ENCODE results near the gene SNAPC5.

Gene SNAPC5

DNA sequence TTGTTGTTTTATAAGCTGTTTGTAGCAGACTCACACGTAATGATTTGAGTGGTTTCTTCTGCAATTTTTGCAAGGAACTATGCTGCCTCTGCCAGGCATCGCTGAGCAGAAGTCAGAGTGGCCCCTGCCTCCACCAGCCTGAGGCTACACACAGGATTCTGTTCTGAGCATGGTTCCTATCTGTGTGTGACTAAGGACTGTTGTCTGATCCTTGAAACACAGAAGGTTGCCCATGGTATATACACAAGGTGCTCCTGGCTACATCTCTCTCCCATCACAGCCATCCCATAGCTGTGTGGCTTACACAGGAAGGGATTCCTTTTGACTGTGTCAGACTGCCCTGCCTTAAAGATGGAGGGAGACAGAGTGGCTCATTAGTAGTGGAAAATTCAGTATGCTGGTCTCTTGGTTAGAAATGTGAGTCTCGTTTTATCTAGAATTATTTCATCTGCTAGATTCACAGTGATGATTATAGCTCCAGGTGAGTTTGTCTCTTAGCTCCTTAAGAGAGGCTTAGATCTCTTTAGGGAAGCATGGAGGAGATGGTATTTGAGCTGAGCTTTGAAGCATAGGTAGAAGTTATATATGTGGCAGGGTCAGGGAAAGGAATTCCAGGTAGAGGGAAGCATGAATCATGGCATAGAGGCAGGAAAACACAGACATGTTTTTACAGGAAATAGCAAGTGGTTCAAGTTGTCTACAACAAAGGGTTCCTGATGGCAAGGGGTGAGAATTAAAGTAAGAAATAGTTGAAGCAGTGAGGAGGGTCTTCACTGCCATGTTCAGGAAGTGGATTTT, 37.5 kb downstream of the SNAPC5 start:
- no peak for TF ChIP-seq Cebpa-rat (IDR thresholded peaks at IDR 0.05)
- H3K27ac ChIP-seq, result no peak overlapping the region
- no peak overlapping the region for H3K4me2 ChIP-seq
- no peak overlapping the region for H3K9ac ChIP-seq
- H3K4me1 ChIP-seq, result no peaks in the 10 kb centered on the region
- H3K36me3 ChIP-seq, result peaks cover 29% of the 10 kb centered on the region
- H4K20me1 ChIP-seq, result no peaks in the 10 kb centered on the region
- H3K4me3 ChIP-seq, result no peak overlapping the region
- no peaks in the 10 kb centered on the region for H3K9me3 ChIP-seq
- H3K27me3 ChIP-seq, result no peaks in the 10 kb centered on the region

DNA sequence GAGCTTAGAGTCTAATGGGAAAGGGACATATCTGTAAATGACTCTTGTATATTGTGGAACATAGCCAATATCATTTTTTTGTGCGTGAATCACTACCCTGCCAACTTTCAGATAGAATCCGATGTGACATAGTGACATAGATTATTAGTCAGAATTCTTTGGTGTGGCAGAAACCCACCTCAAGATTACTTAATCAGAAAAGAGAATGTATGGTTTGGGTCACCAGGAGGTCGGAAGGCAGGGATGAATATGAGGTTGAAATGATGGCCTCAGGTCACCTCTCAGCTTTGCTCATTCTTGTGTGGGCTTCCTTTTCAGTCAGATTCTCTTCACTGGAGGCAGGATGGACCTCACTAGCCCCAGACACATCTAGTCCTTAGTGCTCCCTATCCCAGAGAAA, 41.4 kb downstream of the SNAPC5 start:
- Histone ChIP-seq H3K4me2 (no peak overlapping the region), H3K27ac (no peak overlapping the region), H3K9me3 (no peaks in the 10 kb centered on the region), H3K36me3 (peaks cover 29% of the 10 kb centered on the region), H3K4me1 (no peaks in the 10 kb centered on the region), H3K4me3 (no peak overlapping the region), H3K9ac (no peak overlapping the region), H4K20me1 (no peaks in the 10 kb centered on the region), H3K27me3 (no peaks in the 10 kb centered on the region)
- TF ChIP-seq Cebpa-rat (IDR thresholded peaks at IDR 0.05), result no peak

DNA sequence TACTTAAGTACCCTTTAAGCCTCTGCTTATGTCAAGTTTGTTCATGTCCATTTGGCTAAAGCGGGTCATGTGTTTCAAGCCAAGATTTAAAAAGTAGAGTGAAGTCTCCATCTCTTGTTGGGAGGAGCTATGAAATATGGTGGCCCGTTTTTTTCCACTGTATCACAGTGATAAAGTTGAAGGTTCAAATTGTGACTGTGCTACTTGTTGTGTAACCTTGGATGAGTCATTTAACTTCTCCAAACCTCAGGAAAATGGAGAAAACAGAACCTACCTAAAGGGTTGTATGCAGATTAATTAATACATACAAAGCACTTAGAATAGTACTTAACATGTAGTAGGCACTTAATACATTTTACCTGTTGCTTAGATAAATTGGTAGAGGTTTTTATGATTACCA, 43.4 kb downstream of the SNAPC5 start:
- no peaks in the 10 kb centered on the region for H3K27me3 ChIP-seq
- no peaks in the 10 kb centered on the region for H4K20me1 ChIP-seq
- H3K4me1 ChIP-seq, result no peaks in the 10 kb centered on the region
- no peak overlapping the region for H3K4me2 ChIP-seq
- no peak overlapping the region for H3K4me3 ChIP-seq
- H3K27ac ChIP-seq, result no peak overlapping the region
- no peak overlapping the region for H3K9ac ChIP-seq
- H3K36me3 ChIP-seq, result peaks cover 25% of the 10 kb centered on the region
- TF ChIP-seq Cebpa-rat (IDR thresholded peaks at IDR 0.05), result no peak
- H3K9me3 ChIP-seq, result no peaks in the 10 kb centered on the region; the same call in 1 of the 2 replicates

DNA sequence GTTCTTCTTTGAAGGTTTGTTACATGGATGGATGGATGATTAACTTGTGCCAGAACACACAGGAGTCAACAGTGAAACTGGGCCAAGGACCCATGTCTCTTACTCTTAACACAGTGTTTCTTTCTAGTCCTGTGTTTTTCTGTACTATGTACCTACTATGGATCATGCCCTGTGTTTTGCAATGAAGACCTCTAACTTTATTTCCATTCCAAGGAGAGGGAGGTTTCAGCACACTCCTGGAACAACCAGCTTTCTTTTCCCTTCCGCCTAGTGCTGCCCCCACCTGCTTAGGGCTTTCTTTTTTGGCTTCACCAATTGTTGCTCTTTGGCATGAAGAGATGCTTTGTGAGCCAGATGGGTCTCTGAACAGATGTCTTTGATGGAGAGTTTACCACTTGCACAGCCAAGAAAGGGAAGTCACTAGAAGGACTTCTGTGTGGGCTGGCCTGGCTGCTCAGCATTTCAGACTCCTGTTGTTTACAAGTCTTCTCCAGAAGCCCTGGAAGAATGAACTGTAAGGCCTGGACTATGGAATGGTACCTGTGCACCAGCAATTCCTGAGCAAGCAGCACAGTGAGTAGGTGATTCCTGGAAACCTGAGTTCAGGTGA, 44.5 kb downstream of the SNAPC5 start:
- no peak overlapping the region for H3K4me2 ChIP-seq
- no peak for TF ChIP-seq Cebpa-rat (IDR thresholded peaks at IDR 0.05)
- peaks cover 6% of the 10 kb centered on the region; the same call in 1 of the 2 replicates for H3K9me3 ChIP-seq
- no peak overlapping the region for H3K27ac ChIP-seq
- no peak overlapping the region for H3K9ac ChIP-seq
- H3K36me3 ChIP-seq, result peaks cover 32% of the 10 kb centered on the region
- no peaks in the 10 kb centered on the region for H4K20me1 ChIP-seq
- H3K4me3 ChIP-seq, result no peak overlapping the region
- H3K27me3 ChIP-seq, result no peaks in the 10 kb centered on the region
- H3K4me1 ChIP-seq, result no peaks in the 10 kb centered on the region

DNA sequence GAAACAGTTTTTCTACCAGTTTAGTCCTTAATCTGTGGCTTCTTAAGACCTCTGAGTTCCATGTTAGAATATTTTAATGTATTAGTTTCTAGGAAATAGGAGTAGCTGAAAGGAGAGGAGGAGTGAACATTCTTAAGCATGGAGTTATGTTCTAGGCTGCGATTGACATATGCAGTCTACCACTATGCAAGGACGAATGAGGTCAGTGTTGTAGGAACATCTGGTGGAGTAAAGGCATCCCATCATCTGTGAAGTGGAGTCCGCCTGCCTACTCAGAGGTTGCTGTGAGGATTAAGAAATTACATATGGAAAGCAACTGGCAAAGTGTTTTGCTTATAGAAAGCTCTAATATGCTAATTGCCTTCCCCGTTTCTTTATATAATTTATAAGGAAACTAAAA, 45.1 kb downstream of the SNAPC5 start:
- Histone ChIP-seq H3K27ac (no peak overlapping the region), H4K20me1 (no peaks in the 10 kb centered on the region), H3K36me3 (peaks cover 37% of the 10 kb centered on the region), H3K4me2 (no peak overlapping the region), H3K4me1 (no peaks in the 10 kb centered on the region), H3K9me3 (peaks cover 9% of the 10 kb centered on the region; the same call in 1 of the 2 replicates), H3K9ac (no peak overlapping the region), H3K4me3 (no peak overlapping the region), H3K27me3 (no peaks in the 10 kb centered on the region)
- TF ChIP-seq Cebpa-rat (IDR thresholded peaks at IDR 0.05), result no peak

Data from BLaER1 (cell line).